Activated gamma-delta T cell (primary cell): Measurements from ENCODE around the gene MUC12.
"Not testable (repeated sequence)": the region's sequence is repeated elsewhere in the genome, so short reads cannot be mapped to it uniquely, and the experiment has no call there.

ENCODE experiments used
- DNase-seq: peaks from one replicate; lab custom pipeline; 2025; lab: John Stamatoyannopoulos, UW

The MUC12 gene

GRCh38 chr7:100957832-100958421 is 11.4 kb upstream of the MUC12 start:
- no peak for DNase-seq

GRCh38 chr7:100959894-100960293 is 9.5 kb upstream of the MUC12 start:
- no peak for DNase-seq

DNA sequence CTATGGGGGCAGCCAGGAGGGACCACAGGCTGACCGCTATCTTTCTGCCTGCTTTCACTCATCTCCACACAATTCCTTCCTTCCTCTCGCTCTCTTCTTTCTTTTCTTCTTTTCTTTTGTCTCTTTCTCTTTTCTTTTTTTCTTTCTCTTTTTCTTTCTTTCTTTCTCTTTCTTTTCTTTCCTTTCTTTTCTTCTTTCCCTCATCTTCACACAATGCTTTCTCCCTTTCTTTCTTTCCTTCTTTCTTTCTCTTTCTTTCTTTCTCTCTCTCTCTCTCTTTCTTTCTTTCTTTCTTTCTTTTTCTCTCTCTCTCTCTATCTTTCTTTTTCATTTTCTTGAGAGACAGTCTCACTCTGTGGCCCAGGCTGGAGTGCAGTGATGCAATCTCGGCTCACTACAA is 6.8 kb upstream of the MUC12 start:
- DNase-seq: no peak

DNA sequence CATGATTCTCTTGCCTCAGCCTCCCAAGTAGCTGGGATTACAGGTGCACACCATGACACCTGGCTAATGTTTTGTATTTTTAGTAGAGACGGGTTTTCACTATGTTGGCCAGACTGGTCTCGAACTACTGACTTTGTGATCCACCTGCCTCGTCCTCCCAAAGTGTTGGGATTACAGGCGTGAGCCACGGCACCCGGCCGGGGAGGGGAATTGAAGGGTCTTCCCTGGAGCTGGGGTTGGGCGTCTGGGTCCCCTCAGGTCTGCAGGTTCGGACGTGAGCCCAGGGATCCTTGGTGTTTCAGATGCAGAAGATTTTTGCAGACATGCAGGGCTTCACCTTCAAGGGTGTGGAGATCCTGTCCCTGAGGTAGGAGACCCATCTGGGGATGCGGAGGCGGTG is 6.0 kb upstream of the MUC12 start:
- DNase-seq: no peak

DNA sequence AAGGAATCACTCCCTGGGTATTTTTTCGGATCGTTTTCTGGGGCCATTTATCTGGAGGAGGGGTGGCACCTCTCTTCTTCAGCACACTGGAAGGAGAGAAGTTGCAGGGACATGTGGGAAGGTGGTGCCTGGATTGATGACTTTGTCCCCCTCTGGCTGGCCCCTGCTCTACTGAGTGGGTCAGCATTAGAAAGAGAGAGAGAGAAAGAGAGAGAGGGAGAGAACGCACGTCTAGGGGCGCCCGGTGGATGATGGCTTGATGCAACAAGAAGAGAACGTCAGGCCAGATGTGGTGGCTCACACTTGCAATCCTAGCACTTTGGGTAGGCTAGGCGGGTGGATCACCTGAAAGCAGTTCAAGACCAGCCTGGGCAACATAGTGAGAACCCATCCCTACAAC is 5.5 kb upstream of the MUC12 start:
- no peak for DNase-seq

DNA sequence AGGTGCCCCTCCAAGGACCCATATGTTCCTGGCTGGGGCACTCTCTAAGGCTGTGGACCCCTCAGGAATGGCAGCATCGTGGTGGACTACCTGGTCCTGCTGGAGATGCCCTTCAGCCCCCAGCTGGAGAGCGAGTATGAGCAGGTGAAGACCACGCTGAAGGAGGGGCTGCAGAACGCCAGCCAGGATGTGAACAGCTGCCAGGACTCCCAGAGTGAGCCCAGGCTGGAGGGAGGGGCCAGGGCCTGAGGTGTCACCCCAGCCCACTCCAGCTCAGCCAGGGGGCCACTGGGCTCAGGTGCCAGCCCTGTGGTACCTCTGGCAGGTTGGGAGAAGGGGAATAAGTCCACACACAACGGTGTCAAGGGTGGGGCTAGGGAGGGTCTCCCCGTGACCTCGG is 4.7 kb upstream of the MUC12 start:
- no peak for DNase-seq

DNA sequence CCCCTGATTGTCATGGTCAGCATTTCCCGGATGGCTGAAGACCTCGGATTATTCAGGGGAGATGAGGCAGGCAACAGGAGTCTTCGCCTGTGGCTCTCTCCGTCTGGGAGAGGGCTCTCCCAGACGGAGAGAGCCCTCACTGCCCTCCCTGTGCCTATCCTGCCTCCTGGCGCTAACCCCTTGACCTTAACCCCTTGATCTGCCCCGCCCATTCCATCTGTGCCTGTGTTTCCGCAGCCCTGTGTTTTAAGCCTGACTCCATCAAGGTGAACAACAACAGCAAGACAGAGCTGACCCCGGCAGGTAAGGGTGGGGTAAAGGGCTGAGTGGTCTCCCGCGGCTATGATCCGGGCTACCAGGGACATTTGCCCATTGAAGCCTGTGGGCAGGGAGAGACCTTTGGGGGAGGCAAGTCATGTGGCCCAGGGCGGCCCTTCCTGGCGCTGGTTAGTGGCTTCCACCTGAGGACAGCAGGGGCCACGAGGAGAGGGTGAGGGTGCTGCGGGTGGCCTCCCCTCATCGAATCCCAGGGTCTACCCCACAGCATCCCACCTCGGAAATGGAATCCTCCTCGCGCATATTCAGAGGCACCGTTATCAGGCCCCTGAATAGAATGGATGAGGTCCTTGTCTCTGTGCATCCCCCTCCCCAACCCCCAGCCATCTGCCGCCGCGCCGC is 4.2 kb upstream of the MUC12 start:
- no peak for DNase-seq

DNA sequence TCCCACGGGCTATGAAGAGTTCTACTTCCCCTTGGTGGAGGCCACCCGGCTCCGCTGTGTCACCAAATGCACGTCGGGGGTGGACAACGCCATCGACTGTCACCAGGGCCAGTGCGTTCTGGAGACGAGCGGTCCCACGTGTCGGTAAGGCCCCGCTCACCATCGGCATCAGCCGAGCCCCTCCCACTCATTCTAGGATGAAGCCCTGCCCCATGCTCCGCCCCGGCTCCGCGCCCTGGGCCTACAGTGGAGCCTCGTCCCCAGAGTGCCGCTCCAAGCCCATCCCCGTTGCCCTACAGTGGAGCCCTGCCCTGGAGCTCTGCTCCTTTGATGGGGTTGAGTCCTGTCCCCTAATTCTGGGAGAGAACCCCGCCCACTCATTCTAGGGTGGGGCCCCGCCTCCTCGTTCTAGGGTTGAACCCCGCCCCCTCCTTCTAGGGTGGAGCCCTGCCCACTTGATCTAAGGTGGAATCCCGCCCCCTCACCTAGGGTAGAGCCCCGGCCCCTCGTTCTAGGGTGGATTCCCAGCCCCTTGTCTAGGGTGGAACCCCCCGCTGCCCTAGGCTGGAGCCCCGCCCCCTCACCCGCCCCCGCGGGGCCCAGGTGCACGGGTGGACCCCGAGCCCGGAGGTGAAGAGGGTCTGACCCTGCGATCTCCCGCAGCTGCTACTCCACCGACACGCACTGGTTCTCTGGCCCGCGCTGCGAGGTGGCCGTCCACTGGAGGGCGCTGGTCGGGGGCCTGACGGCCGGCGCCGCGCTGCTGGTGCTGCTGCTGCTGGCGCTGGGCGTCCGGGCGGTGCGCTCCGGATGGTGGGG is 3.4 kb upstream of the MUC12 start:
- DNase-seq: no peak

- DNase-seq: no peak
Measured at GRCh38 chr7:100966542-100967291, 2.6 kb upstream of the MUC12 start.

GRCh38 chr7:100967292-100967863 is 2.0 kb upstream of the MUC12 start:
- no peak for DNase-seq

DNA sequence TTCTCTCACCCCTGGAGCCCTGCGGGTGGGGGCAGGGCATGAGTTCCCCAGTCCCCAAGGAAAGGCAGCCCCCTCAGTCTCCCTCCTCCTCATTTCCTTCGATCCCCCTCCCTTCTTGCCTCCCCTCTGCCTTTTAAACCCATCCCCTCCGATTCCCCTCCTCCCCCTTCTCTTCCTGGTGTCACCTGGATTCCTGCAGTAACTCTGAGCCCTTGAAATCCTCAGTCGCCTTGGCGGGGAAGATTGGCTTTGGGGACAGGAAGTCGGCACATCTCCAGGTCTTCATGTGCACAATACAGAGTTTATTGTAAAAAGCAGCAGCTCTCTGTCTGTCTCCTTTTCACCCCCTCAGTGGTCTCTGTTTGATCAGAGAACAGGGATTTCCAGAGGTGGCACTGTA is 1.3 kb upstream of the MUC12 start:
- DNase-seq: no peak

GRCh38 chr7:100968650-100969049 is 715 bp upstream of the MUC12 start:
- DNase-seq: no peak

GRCh38 chr7:100971111-100972001 is 2.0 kb downstream of the MUC12 start:
- no peak for DNase-seq

DNA sequence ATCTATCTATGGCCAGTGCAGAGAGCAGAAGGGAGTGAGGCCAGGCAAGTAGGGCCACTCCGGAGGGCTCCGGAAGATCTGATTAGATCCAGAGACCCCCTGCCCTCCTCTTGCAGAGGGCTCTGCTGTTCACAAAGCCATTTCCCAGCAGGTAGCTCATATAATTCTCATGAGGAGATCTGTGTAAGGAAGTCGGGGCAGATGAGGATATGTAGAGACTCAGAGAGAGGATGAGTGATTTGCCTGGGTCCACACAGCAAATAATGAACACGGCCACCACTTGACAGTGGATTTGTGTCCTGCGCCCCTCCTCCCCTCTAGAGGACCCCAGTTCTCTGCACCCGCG is 2.6 kb downstream of the MUC12 start:
- no peak for DNase-seq

- DNase-seq: no peak
Measured at GRCh38 chr7:100974021-100974420, 4.7 kb downstream of the MUC12 start.

- DNase-seq: no peak
Measured at GRCh38 chr7:100975371-100975821, 6.0 kb downstream of the MUC12 start.

DNA sequence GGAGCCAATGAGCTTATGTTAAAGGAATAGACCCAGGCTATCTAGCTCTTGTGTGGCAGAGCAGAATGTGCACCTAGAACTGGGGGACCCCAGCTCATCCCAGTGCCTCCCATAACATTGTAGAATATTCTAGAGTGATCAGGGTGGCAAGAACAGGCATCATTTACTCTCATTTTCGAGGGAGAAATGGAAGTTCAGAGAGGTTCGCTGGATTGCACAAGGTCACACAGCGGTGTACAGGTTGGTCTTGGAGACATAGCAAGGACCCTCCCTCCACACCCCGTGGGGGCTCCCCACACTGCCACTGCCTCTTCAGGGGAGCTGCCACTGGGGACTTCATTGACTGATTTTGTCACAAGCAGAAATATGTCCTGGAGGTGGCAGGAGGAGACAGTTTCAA is 8.9 kb downstream of the MUC12 start:
- DNase-seq: no peak

- no peak for DNase-seq
Measured at GRCh38 chr7:100983451-100984187, 14.3 kb downstream of the MUC12 start.

DNA sequence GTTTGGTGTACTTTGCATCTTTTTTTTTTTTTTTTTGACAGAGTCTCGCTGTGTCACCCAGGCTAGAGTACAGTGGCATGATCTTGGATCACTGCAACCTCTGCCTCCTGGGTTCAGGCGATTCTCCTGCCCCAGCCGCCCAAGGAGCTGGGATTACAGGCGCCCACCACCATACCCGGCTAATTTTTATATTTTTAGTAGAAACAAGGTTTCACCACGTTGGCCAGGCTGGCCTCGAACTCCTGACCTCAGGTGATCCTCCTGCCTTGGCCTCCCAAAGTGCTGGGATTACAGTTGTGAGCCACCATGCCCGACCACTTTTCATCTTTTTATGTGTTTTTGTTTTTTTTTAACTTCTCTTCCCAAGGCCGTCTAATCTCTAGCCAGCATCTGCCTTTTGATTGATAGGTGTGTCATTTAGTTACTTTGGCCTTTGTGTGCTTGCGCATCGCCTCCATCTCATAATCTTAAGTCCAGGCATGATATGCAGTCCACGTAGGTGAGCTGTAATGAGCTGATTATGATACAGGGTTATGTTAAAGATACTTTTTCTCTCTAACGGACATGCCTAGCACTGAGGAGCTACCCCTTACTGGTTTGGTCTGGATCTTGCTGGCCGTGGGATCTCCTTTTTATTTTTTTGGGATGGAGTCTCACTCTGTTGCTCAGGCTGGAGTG is 15.0 kb downstream of the MUC12 start:
- DNase-seq: not testable (repeated sequence)
